ENCODE measurements around the gene NETO2.
"Not testable (repeated sequence)": the region's sequence is repeated elsewhere in the genome, so short reads cannot be mapped to it uniquely, and the experiment has no call there.

NETO2 gene

DNA sequence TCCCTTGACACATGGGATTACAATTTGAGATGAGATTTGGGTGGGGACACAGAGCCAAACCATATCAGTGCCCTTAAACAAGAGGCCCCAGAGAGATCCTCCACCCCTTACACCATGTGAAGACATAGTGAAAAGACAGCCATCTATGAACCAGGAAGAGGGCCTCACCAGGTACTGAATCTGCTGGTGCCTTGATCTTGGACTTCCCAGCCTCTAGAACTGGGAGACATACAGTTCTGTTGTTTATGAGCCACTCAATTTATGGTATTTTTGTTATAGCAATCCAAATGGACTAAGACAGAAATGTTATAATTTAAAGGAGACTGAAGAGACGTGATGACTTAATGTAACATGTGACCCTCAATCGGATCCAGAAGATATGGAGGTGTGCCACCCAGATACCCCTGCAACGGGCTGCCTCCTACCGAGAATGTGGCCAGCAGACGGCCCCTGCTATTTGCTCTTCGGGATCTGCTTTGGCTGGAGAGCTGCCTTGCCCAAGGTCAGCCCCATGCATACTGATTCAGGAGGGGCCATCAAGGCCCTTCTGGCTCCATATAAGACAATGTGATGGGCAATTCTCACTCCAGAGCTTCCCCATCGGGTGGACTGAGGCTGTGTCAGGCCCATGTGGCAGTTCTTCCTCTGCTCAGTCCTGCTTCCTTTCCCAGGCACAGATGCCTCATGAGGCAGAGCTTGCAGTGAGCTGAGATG is 80.6 kb downstream of the NETO2 start:
- DNase-seq: no peak

DNA sequence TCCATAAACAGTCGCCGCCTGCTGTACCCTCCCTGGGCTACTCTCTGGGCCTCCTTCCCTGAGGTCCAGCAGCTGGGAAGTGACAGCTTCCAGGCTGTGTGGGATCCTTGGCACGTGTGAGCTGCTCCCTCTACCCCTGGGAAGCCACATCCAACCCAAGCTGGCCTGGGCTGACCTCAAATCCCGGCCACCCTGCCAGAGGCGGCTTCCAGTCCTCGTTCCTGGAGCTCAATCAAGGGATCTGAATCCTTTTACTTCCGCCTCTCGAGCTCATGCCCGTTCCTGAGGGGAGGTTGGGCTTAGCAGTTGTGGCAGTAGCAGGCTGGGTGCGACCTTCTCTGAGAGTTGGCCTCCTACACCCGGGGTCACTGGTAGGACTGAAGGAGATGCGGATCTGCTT is 82.5 kb downstream of the NETO2 start:
- DNase-seq: no peak

DNA sequence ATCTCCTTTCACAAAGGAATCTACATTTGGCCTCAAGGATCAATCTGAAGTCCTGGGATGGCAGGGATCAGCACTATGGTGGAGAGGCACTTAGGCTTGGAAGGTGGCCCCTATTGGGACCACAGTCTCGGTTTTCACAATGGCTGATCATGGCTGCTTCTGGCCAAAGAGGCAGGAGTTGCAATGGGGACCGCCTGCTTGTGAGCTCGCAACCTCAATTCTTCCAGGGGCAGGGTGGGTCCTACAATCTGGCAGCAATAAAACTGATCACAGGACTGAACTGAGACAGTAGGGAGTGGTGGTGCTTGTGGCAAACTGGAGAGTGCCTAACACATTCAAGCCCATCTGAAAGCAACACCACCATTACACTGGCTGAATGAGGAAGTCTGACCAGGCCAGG is 83.1 kb downstream of the NETO2 start:
- no peak for DNase-seq

DNA sequence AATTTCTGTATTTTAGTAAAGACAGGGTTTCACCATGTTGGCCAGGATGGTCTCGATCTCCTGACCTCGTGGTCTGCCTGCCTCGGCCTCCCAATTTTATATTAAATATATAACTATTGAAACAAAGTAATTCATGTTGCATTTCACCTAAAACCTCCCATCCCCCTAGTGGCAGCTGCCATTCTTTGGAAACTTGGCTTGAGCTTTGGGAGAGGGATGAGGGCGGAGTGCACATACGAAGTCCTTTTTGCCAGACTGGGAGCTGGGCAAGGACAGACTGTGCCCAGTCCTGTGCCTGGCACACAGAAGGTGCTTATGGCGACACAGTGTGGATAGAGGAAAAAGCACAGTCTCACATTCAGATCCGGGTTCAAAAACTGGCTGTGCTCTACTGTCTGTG is 83.8 kb downstream of the NETO2 start:
- no peak for DNase-seq

DNA sequence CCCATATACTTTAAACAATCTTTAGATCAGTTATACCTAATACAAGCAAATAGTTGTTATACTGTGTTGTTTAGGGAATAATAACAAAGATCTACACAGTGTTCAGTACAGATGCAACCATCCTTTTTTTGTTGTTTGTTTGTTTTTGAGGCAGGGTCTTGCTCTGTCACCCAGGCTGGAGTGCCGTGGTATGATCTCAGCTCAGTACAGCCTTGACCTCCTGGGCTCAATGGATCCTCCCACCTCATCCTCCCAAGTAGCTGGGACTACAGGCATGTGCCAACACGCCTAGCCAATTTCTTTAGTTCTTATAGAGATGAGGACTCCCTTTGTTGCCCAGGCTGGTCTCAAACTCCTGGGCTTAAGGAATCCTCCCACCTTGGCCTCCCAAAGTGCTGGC is 84.6 kb downstream of the NETO2 start:
- not testable (repeated sequence) for DNase-seq

DNA sequence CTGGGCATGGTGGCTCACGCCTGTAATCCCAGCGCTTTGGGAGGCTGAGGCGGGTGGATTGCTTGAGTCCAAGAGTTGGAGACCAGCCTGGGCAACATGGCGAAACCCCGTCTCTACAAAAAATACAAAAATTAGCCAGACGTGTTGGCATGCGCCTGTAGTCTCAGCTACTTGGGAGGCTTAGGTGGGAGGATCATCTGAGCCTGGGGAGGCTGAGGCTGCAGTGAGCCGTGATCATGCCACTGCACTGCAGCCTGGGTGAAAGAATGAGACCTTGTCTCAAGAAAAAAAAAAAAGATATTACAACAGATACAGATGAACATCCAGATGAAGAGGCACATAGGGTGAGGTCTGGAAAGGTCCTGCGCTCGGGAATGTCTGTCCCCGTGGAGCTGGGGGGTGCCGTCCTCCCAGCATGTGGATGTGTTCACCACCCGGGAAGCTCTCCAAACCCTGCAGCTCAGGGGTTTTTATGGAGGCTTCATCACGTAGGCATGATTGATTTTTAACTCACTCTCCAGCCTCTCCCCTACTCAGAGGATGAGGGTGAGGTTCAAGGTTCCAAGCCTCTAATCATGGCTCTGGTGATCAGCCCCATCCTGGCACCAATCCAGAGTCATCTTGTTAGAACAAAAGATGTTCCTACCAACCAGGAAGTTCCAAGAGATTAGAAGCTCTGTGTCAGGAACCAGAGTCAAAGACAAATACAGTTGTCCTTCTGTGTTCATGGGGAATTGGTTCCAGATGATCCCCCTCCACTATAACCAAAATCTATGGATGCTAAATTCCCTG is 85.3 kb downstream of the NETO2 start:
- no peak for DNase-seq

DNA sequence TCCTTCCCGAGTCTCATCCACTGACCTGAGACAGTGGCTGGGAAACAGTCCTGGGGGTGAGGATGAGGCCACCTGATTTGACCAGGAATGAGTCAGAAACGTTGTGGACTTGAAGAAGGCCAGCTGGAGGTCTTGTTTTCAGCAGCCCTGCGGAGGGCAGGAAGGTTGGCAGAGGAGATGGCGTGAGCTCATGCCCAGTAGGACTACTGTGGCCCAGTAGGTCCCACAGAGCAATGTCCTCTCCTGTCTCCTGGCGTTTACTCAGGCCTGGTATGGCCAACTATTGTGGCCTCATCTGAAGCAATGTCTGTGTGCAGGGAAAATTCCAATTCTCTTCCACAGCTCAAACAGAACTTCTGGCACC is 86.1 kb downstream of the NETO2 start:
- DNase-seq: no peak

DNA sequence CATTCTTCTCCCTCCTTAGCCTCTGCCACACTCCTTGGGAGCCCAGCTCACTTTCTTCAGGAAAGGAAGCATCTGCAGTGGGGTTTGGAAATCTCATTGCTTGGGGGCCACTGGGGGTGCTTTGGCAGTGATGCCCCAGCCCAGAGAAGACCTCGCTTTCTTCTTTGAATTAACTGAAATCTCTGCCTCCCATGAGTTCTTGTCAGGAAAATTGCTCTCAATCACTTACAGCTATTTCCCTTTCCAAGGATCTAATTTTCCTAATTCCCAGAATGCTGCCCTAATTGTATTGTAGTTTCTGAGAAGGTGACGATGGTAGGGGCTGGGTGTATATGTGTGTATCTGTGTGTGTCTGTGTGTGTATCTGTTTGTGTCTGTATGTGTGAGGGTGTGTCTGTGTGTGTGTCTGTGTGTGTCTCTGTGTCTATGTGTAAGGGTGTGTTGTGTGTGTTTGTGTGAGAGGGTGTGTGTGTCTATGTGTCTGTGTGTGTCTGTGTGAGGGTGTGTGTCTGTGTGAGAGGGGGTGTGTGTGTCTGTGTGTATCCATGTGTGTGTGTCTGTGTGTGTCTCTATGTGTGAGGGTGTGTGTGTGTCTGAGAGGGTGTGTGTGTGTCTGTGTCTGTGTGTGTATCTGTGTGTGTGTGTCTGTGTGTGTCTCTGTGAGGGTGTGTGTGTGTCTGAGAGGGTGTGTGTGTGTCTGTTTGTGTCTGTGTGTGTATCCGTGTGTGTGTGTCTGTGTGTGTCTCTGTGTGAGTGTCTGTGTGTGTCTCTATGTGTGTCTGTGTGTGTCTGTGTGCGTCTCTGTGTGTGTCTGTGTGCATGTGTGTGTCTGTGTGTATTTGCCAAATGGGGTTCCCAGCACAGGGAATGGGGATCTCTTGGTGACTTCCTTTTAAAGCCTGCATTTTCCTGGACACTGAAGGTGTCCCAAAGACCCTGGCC is 86.8 kb downstream of the NETO2 start:
- DNase-seq: no peak

DNA sequence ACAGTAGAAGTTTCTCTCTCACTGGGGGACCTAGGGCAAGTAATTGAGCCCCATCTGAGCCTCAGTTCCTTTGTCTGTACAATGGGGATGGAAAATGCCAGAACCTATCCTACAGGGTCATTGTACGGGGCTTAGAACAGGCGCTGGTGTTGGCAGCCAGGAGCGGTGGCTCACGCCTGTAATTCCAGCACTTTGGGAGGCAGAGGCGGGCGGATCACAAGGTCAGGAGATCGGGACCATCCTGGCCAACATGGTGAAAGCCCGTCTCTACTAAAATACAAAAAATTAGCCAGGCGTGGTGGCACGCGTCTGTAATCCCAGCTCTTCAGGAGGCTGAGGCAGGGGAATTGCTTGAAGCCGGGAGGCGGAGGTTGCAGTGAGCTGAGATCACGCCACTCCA is 87.7 kb downstream of the NETO2 start:
- DNase-seq: not testable (repeated sequence)

DNA sequence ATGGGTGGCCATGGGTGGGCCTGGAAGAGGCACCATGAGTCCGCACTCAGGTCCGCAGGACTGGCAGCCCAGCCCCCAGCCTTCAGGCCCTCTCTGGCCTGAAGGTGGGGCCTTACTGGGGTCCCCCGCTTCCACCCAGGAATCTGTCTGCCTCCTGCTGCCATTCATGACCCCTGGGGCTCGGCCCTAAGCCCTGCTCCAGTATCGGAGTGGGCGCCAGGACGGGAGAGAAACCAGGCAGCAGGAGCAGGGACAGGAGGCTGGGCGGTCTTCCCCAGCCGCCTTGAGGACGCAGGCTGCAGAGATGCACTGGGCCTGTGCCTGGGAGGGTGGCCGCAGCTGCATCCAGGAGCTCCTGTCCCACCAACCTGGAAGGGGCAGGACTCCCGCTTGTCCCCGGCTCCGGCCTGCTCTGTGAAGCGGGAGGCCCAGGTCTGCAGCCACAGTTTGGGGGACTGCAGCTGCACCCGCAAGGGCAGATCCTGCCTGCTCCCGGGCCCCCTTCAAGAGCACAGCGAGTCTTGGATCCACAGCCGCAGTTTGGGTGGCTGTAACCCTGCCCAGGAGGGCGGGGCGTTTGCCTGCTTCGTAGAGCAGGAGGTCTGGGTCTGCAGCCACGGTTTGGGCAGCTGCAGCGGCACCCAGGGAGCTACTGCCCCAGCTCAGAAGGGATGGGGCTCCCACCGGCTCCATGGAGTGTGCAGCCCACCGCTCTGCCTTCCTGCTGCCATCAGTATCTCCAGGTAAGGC is 88.4 kb downstream of the NETO2 start:
- DNase-seq: no peak

DNA sequence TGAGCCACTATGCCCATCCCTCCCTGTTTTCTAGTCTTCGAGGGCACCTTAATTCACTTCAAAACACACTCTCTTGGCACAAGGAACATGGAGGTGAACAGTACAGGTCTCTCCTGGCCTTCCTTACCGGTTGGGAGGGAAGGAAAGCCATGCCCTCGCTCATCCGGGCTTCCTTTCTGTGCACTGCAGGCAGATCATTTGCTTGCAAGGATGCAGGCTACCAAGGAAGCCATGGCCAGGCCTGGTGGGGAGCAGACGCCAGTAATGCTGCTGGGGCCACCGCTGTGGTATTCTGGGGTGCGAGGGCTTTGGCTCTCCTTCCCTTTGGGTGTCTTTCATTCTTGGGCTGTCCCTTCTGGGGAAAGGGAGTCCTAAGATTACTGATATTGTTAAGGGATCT is 89.4 kb downstream of the NETO2 start:
- no peak for DNase-seq

DNA sequence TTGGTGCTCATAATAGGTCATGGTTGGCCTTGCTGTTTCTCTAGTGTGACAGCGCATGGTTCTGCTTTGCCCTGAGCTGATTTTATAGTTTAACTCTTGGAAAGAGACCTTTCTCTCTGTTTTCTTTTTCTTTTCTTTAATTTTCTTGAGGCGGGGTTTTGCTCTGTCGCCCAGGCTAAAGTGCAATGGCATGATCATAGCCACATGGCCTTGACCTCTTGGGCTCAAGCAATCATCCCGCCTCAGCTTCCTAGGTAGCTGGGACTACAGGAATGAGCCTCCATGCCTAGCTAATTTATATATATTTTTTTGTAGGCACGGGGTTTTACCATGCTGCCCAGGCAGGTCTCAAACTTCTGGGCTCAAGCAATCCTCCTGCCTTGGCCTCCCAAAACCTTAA is 89.8 kb downstream of the NETO2 start:
- no peak for DNase-seq

DNA sequence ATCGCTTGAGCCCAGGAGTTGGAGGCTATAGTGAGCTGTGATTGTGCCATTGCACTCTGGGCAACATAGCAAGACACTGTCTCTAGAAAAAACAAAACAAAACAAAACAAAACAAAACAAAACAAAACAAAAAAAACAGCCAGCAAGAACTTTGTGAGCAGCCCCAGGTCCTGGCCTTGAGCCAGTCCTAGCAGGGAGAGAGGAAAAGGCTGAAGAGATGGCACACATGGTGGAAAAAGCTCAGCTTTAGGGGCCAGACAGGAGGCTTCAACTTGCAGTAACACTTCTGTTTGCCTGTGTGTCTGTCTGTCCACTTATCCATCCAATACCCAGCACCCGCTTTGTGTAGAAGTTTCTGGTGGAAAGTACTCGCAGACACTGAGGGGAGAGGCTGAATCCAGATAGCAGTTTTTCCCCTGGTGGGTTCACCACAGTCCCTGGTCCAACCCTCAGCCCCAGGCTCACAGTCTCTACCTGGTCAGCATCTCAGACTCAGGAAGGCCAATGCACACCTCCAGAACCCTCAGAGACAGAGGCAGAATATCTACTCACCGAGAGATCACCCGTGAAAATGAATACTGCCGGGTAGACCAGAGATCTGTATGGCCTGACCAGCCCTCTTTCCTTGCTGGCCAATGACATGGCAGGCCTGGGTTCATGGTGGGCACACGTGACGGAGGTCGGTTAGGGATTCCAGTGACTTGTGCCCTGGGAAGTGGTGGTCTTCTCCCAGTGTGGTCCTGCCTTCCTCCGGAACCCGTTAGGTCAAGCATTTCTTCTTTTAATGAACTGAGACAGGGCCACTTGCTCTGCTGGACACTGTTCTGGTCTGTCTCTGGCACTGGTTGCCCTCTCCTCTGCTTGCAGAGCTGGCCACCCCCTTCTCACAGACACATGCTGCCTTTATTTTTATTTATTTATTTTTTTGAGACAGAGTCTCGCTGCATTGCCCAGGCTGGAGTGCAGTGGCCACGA is 90.8 kb downstream of the NETO2 start:
- no peak for DNase-seq

DNA sequence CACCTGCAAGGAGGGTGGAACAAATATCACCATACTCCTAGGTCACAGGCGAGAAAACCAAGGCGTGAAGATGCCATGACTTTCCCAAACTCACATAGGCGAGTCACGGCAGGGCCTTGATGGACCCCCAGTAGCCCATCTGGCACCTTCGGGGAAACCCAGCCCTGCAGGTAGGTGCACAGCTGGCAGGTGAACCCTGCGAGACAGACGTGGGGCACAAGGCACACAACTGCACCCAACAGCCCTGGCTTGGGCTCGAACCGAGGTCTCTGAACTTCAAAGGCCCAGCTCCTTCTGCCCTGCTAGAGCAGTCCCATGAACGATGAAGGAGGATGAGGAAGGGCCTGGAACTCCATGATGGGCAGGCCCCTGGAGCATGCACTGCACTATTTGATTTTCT is 92.7 kb downstream of the NETO2 start:
- DNase-seq: no peak

DNA sequence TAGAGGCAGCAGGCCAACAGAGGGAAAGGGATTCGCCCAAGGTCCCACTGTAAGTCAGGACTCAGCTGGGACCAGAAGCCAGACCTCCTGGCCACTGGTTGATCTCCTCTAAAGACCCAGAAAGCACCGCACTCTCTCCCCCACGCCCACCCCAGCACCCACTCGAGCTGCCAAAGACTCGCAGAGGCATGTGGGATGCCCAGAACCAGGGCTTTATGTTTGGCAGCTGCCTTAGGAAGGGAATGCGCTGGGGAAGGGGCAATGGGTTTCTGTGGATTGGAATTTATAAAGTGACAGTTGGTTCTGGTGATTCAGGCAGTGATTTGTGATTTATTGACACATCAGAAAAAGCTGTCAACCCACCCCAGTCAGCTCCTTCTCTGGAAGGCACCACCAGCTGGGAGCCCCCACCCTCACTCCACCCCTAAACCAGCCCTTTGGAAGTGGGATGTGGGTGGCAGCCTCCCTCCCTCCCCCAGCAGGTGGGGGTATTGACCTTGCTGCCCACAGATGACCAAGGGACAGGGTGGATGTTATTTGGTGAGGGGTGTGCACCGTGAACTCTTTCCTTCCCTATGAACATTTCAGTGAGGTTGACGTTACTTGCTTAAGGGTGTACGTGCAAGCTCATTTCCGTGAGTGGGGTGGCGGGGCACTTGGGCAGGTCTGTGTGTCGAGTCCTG is 93.7 kb downstream of the NETO2 start:
- no peak for DNase-seq

DNA sequence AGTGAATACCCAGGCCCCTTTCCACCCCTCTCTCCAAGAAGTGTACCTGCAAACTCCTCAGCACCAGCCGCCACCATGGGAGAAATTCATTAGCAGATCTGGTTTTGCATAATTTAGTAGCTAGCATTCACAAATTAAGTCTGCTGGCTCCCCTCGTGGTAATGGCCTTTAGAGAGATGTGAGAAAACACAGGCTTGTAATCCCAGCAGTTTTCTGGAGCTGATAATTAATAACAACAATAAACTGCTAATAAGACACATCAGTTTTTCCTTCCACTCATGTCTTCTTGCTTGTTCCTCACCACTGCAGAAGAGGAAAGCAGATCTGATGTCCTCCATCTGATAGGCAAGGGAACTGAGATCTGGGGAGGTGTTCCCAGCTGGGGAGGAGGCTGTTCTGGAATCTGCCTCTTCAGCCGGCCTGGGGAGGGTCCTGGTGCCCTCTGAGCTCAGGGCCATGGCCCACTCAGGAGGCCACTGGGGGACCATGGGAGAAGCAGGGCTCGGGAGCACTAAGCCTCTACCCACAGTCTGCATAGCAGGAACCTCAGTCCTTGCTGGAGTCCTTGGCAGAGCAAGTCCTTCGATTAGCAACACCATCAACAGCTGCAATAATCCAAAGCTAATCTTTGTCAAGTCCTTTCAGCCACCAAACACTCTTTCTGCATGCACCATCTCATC is 96.1 kb downstream of the NETO2 start:
- no peak for DNase-seq

DNA sequence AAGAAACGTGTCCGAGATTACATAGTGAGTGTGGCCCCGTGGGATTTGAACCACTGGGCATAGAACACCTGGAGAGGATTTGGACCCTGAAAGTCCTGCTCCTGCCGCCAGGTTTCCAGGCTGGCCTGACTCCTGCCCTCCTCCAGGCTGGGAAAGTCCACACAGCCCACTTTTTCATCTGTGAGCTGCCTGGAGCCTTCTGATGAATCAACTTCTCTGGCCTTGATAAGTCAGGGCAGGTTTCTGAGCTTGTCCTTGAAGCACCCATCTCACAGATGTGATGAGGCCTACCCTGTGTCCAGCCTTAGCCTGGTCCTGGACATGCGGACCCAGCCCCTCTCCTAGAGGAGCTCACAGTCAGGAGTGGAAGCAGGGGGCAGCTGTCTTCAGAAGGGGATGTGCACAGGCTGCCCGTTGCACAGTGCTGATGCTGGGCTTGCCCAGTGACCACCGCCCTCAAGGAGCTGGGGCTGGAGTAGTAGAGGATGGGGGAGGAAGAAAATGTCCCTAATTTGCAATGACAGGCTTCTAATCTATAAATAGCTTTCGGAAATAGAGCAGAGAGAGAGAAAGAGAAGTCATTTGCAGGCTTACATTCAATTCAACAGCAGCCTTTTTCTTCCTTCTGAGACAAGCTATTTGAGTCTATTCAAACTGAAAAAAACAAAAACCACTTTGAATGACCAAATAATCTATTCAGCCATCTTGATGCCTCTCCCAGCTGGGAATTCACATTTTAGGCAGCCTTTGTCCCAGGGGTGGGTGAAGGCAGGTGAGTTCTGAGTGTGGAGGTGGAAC is 96.8 kb downstream of the NETO2 start:
- no peak for DNase-seq

DNA sequence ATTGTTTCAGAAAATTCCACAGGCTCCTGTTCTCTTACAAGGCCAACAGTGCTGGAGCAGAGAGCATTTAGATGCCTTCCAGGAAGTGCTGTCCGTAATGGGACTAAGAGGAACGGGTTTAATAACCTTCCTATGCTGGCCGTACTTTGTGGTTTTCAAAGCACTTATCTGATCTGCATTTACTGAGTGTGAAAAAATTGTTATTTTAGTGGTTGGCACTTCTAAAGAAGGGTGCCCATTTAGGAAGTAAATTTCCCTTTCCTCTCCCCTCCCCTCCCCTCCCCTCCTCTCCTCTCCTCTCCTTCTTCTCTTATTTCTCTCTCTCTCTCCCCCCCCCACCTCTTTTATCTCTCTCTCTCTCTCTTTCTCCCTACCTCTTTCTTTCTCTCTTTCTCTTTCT is 98.3 kb downstream of the NETO2 start:
- DNase-seq: peak; percentile 32

DNA sequence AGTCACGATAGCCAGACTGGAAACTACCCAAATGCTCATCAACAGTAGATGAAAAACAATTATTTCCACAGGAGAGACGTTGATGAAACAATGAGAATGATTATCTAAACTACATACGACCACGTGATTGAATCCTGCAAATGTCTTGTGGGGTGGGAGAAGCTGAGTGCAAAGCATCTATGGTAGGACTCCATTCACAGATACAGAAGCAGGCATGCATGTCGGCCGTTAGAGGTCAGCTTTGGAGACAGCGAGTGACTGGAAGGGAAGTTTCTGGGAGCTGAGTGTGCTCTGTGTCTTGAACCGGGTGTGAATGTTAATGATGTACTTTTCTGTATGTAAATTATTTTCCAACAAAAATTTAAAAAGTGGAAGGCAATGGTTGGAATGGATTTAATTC is 98.7 kb downstream of the NETO2 start:
- DNase-seq: no peak

Measured in activated CD4-positive, alpha-beta T cell treated with anti-CD3 and anti-CD28 coated beads, Interleukin-10, Interleukin-2, amounts not matched to agents 100 ng/mL and 50 ng/mL, durations not matched to agents 16 hours and 8 hours (primary cell).